AG09319 (cell line): ENCODE measurements around the gene SLC35B4.

Experiments
- DNase-seq: peaks from one replicate; pipeline ENCODE4 v3.0.0-alpha.2; 2010; ENCODE audit warnings: low read depth; ENCODE audit errors: extremely low read depth
- TF ChIP-seq, protein P1 (sequence below): IDR thresholded peaks from 2 replicates; pipeline ENCODE4 v1.5.1; 2011; ENCODE audit warnings: low read depth, mild to moderate bottlenecking, inconsistent platforms, low read length, moderate library complexity

Gene SLC35B4

DNA sequence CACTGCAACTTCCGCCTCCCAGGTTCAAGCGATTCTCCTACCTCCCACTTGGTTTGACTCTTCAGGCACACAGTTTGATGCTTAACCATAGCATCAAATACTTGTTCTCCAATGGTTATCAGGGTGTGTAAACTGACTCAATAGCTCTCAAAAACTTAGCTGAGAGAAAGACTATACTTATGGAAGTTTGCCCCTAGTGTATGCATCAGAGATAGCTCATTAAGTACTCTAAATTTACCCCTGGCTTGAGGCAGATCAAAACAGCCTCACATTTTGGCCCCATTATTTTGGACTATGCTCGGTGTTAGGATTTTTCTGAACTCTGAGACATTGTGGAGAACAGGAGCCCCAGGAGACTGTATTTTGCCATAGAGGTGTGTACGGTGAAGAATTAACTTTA lies 40.8 kb upstream of the SLC35B4 start:
- DNase-seq: no peak
- TF ChIP-seq, protein P1, sequence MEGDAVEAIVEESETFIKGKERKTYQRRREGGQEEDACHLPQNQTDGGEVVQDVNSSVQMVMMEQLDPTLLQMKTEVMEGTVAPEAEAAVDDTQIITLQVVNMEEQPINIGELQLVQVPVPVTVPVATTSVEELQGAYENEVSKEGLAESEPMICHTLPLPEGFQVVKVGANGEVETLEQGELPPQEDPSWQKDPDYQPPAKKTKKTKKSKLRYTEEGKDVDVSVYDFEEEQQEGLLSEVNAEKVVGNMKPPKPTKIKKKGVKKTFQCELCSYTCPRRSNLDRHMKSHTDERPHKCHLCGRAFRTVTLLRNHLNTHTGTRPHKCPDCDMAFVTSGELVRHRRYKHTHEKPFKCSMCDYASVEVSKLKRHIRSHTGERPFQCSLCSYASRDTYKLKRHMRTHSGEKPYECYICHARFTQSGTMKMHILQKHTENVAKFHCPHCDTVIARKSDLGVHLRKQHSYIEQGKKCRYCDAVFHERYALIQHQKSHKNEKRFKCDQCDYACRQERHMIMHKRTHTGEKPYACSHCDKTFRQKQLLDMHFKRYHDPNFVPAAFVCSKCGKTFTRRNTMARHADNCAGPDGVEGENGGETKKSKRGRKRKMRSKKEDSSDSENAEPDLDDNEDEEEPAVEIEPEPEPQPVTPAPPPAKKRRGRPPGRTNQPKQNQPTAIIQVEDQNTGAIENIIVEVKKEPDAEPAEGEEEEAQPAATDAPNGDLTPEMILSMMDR: no peak

DNA sequence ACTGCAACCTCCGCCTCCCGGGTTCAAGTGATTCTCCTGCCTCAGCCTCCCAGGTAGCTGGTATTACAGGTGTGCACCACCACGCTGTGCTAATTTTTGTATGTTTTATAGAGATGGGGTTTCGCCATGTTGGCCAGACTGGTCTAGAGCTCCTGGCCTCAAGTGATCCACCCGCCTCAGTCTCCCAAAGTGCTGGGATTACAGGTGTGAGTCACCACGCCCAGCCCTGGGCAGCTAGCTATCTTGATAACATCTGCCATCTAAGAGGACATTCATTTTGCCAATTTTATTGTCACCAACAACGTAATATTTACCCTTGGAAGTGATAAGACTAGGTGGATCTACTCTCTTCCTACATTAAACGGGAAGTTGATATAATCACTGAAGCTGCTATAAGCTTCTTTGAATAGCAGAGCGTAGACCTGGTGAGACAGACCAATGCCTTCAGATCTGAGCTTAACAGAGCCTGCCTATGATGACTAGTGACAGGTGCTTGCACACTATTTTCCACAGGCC lies 39.7 kb upstream of the SLC35B4 start:
- TF ChIP-seq, protein P1: no peak
- no peak for DNase-seq

DNA sequence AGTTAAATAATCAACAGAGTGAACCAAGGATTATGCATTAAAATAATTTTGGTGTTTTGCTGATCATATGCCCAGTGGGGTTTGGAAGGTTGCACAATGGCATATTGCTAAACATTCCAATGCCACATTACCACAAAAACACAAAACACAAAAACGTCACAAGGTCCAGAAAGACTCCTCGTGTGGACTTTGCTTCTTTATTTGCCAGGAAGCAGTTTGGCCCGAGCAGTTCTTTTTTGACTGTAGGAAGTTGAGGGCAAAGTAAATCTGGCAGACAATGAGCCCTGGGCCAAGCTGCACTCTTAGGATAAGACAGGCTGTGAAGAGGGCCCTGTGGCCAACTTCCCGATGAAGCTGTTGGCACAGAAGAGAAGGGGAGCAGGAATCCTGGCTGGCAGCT lies 39.2 kb upstream of the SLC35B4 start:
- no peak for DNase-seq
- TF ChIP-seq, protein P1: no peak

DNA sequence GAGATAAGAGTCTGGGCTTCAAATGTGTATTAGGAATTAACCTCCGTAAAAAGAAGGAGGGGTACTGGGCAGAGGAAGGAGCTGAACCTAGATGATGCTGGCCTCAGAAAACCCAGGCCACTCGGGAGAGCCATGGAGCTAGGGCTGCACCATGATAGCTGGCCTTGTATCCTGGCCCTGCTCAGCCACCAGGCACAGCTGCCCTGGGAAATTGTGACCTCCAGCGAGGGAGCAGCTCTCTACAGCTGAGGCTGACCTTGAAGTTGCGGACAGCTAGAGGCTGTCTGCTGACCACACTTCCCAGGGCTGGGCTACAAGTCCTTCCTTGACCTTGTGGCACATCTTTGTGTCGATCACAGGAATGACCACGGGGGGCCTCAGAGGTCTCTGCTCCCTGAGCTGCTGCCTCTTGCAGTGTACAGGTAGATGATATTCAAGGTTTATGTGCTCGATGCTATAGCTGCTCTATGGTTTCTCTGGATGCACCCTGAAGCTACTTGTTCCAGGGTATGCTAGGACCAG lies 38.3 kb upstream of the SLC35B4 start:
- TF ChIP-seq, protein P1: no peak
- DNase-seq: no peak

DNA sequence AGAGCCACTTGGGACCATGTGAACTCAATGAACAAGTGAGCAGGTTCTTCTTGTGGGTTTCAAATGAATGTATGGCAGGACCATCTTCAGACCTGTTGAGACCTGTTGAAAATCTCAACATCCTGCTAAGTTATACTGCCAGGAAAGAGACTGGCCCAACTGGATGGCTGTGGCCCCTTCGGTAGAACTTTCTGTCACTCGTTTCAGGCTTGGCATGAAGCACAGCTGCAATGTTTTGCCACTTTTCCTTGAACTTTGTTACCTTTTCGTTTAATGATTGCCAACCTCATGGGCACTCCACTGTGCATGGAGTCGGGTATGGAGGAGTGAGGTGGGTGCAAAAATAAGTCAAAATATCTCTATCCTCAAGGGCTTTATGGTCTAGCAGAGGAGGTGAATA lies 36.7 kb upstream of the SLC35B4 start:
- no peak for DNase-seq
- TF ChIP-seq, protein P1: no peak

DNA sequence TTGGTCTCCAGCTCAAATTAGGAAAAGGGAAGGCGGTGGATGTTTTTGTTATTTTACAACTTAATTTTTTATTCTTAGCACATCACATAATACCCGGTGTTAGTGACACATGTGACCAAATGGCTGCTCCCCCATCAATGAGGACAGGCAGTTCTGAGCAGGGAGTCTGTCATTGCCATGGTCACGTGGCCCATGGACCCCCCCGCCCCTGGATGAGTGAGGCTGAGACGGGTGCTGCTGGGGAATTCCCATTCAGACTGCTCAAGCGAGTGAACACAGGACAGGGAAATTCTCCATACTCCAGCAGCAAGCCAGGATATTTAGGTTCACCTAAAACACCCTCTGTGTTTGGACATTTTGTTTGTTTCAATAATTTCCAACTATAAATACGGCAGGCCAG lies 34.7 kb upstream of the SLC35B4 start:
- TF ChIP-seq, protein P1: no peak
- no peak for DNase-seq

DNA sequence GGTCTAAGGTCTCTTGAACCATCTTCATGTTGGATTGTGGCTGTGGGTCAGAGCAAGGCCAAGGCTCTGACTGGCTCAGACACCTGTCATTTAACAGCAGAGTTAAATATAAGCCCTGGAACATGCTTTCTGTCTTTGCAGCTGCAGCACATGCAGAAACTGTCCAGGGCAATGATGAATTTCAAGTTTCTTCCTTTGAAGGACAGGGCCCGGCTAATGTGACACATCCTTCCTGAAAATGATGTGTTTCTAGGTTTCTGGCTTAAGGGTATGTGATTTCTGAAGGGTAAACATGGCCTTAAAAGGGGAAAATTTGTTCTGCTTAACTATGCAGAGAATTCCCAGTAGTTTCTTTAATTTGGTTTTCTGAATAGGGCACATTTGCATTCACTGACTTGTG lies 34.0 kb upstream of the SLC35B4 start:
- TF ChIP-seq, protein P1: no peak

More for the DNA sequence above, 34.0 kb upstream of the SLC35B4 start:
- DNase-seq: no peak
